Left lung (tissue), 10 donors: ENCODE data around the gene ZNF804B. TPM values are rescaled to one million over a fixed set of nuclear protein-coding genes. Genes with fewer than 3 reads are reported as not detected.

ENCODE experiments used
- ATAC-seq: fragments of 200-7000 bp; cut with Tn5 transposase; one replicate; pipeline ENCODE4 v1.9.1; 2020; ENCODE audit warnings: moderate library complexity
- DNase-seq, 4 donors: peaks; one replicate each; pipeline ENCODE4 v3.0.0-alpha.2; 2013 to 2020
- H3K27ac ChIP-seq, 2 donors: fragments of 200-600 bp; sonication (generic) in 1 of 2; one replicate each; pipeline versions ENCODE4 v1.5.0 to v1.8.0; 2020 to 2021
- H3K27me3 ChIP-seq, 2 donors: fragments of 200-600 bp; sonication (generic) in 1 of 2; one replicate each; pipeline versions ENCODE4 v1.5.0 to v1.8.0; 2020 to 2021
- H3K36me3 ChIP-seq, 2 donors: fragments of 200-600 bp; sonication (generic) in 1 of 2; one replicate each; pipeline versions ENCODE4 v1.5.0 to v1.8.0; 2020 to 2021
- H3K4me1 ChIP-seq, 2 donors: fragments of 200-600 bp; one replicate each; pipeline ENCODE4 v1.8.0; 2021
- H3K4me3 ChIP-seq, 2 donors: fragments of 200-600 bp; sonication (generic) in 1 of 2; one replicate each; pipeline versions ENCODE4 v1.5.0 to v1.8.0; 2020 to 2021; ENCODE audit warnings: mild to moderate bottlenecking in 1 of 2
- H3K9me3 ChIP-seq, 2 donors: fragments of 200-600 bp; sonication (generic) in 1 of 2; one replicate each; pipeline versions ENCODE4 v1.5.0 to v1.8.0; 2020 to 2021
- intact Hi-C, 2 donors: fragments of 100-400 bp; cut with DNase I; formaldehyde crosslinking; loops; one replicate each; pipeline versions ENCODE4 v1.11.2 to v1.14.2; 2022
- polyA plus RNA-seq, 6 donors: library from polyadenylated mRNA; unstranded; fragments of 120-200 nt; gene quantifications; one replicate each; pipeline ENCODE4 v1.2.1, GENCODE V29; 2013; ENCODE audit not compliant: insufficient read length in 6 of 6
- total RNA-seq, 2 donors: library from RNA; stranded (reverse); fragmentation: NEBNext Ultra II Directional; extraction: Animal tissue kit (Norgen Biotek cat#: 25700); gene quantifications; one replicate each; pipeline ENCODE4 v1.2.1, GENCODE V29; 2021
- TF ChIP-seq, protein P1 (sequence below), 2 donors: fragments of 200-600 bp; sonication (generic) in 1 of 2; IDR thresholded peaks; one replicate each; pipeline versions ENCODE4 v1.5.0 to v1.8.0; 2021; ENCODE audit warnings: antibody characterized with exemption in 2 of 2
- donor health status: DM: no; HTN: yes; CAD: no.
- donor health status: DM: no; HTN: no; CAD: no.

Gene ZNF804B
- total and polyA plus RNA-seq, 8 donors, result 0.05 to 0.14 (median 0.09) TPM; not detected in 3

DNA sequence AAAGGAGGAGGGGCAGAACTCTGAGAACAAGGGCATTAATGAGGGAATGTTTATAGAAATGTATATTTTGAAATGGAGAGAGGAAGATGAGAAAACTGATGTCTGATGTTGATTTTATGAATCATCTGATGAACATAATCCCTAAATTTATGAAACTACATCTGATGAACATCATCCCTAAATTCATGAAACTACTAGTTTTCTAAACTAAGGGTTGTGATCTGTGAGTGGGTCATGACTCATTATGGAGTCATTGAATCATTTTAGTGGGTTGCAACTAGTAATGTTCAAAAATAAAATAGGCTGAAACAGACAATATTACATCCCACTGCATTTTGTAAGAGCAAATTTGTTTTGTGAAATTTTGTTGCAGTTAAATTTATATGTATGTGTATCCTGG lies 478.7 kb downstream of the ZNF804B start:
- no peak for ATAC-seq
- intact Hi-C loops, result no loop called here
- Histone ChIP-seq H3K27me3 (no peaks in the 10 kb centered on the region), H3K4me1 (no peaks in the 10 kb centered on the region), H3K9me3 (no peaks in the 10 kb centered on the region), H3K4me3 (no peak overlapping the region), H3K36me3 (no peaks in the 10 kb centered on the region), H3K27ac (no peak overlapping the region)
- TF ChIP-seq, protein P1, sequence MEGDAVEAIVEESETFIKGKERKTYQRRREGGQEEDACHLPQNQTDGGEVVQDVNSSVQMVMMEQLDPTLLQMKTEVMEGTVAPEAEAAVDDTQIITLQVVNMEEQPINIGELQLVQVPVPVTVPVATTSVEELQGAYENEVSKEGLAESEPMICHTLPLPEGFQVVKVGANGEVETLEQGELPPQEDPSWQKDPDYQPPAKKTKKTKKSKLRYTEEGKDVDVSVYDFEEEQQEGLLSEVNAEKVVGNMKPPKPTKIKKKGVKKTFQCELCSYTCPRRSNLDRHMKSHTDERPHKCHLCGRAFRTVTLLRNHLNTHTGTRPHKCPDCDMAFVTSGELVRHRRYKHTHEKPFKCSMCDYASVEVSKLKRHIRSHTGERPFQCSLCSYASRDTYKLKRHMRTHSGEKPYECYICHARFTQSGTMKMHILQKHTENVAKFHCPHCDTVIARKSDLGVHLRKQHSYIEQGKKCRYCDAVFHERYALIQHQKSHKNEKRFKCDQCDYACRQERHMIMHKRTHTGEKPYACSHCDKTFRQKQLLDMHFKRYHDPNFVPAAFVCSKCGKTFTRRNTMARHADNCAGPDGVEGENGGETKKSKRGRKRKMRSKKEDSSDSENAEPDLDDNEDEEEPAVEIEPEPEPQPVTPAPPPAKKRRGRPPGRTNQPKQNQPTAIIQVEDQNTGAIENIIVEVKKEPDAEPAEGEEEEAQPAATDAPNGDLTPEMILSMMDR (IDR thresholded peaks at IDR 0.05), result no peak
- no peak for DNase-seq

DNA sequence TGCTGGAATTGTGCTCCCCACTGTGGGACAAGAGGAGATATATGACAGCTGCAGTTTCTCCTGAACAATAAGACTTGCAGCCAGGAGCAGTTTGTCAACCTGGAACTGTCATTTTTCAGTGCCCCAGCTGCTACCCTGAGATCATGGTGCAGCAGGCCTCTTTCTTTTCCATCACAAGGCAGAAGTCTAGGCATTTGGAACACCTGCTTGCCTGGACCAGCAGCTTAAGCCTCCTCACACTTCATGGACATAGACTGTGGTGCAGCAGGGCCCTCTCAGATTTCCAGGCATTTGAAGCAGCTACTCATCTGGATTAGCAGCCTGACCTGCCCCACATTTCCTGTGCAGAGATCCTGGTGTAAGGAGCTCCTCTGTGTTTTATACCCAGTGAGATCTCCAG lies 486.7 kb downstream of the ZNF804B start:
- Histone ChIP-seq H3K4me3 (no peak overlapping the region), H3K27me3 (no peaks in the 10 kb centered on the region), H3K4me1 (no peaks in the 10 kb centered on the region), H3K9me3 (peaks cover 0 to 28% of the 10 kb centered on the region in 2 donors), H3K36me3 (no peaks in the 10 kb centered on the region), H3K27ac (no peak overlapping the region)
- ATAC-seq, result no peak
- intact Hi-C loops, result no loop called here
- TF ChIP-seq, protein P1 (IDR thresholded peaks at IDR 0.05), result no peak
- no peak for DNase-seq

DNA sequence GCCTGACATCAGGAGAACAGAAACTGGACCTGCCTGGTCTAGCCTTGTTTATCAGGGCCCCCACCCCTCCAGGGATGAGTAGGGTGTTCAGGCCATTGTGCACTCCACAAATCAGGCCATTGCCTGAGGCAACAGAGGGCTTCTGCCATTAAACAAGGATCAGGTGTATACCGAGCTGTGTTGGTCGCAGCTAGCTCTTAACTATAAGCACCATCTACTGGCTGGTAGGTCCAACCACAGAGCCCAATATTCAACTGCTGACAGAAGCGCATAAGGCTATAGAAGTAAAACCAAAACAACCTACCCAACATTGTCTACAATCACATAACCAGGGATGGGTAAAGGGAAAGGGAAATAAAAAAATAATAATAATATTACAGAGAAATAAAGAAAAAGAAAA lies 487.7 kb downstream of the ZNF804B start:
- no peaks in the 10 kb centered on the region for H3K36me3 ChIP-seq
- ATAC-seq, result no peak
- TF ChIP-seq, protein P1 (IDR thresholded peaks at IDR 0.05), result no peak
- no peaks in the 10 kb centered on the region for H3K4me1 ChIP-seq
- no peak overlapping the region for H3K27ac ChIP-seq
- intact Hi-C loops, result no loop called here
- no peak for DNase-seq
- H3K4me3 ChIP-seq, result no peak overlapping the region
- H3K27me3 ChIP-seq, result no peaks in the 10 kb centered on the region
- peaks cover 0 to 30% of the 10 kb centered on the region in 2 donors for H3K9me3 ChIP-seq

DNA sequence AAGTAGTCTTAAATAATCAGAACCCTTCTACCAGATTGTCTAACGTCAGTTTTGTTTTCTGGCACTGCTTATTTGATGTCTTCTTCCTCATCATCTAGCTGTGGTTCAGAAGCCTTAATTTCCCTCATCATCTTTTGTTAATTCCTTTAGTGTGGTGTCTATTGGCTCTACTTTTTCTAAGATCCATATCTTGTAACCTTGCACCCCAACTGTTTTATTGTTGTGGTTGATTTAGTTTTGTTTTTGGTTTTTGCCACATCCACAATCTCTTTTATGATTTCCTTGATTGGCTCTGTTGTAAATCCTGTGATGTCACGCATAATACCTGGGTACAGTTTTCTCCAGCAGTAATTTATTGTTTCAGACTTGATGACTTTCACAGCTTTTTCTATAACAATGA lies 499.6 kb downstream of the ZNF804B start:
- no peak overlapping the region for H3K4me3 ChIP-seq
- H3K36me3 ChIP-seq, result no peaks in the 10 kb centered on the region
- DNase-seq (no peak), ATAC-seq (no peak)
- H3K27me3 ChIP-seq, result no peaks in the 10 kb centered on the region
- no peaks in the 10 kb centered on the region for H3K9me3 ChIP-seq
- intact Hi-C loops, result no loop called here
- H3K4me1 ChIP-seq, result no peaks in the 10 kb centered on the region
- H3K27ac ChIP-seq, result no peak overlapping the region
- TF ChIP-seq, protein P1 (IDR thresholded peaks at IDR 0.05), result no peak

DNA sequence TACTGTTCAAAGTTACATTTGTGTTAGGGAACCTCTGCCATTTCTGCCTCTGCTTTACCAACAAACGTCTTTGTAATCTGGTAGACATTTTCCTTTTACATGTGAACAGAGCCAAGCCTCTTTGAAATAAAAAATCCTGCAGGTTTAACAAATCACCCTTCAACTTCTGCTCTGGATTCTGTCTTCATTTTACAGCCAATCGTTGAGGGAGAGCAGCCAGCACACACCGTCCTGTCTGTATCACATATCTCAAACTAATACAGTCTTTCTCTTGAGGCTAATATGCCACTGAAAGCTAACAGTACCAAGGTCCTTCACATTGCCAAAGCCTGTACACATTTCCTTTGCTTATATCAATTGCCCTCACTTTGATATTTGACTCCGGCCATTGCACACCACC lies 504.6 kb downstream of the ZNF804B start:
- Histone ChIP-seq H3K27me3 (no peaks in the 10 kb centered on the region), H3K4me1 (no peaks in the 10 kb centered on the region), H3K4me3 (no peak overlapping the region), H3K27ac (no peak overlapping the region), H3K9me3 (no peaks in the 10 kb centered on the region), H3K36me3 (no peaks in the 10 kb centered on the region)
- intact Hi-C loops, result no loop called here
- TF ChIP-seq, protein P1 (IDR thresholded peaks at IDR 0.05), result no peak
- ATAC-seq (no peak), DNase-seq (no peak)
